ENCODE results near the gene ARIH2. TPM values are rescaled to one million over a fixed set of nuclear protein-coding genes. Genes with fewer than 3 reads are reported as not detected.
A peak's percentile ranks its signal among the peaks of the same experiment; 100 is the strongest.

The ARIH2 gene
- total and polyA plus RNA-seq, 9 of the 15 experiments (the other 6 are each of a cell fraction or from before 2014, with no cell fraction given): 27.0 to 120 (median 108) TPM

DNA sequence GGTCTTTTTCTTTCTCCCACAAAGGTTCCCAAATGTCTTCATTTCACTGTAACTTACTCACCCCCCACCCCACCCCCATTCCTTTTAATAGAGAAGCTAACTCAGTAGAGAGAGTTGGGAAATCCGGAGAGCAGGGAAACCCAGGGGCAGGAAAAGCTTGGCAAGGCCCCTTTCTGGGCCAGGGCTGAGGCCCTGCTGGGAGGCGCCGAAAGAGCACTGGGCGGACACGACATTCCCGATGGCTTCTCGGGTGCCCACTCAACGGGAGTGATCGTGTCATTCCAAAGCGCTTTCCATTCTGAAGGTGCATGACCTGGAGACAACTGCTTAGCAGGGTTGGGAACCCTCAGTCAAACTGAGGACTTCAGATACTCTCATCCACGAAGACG is 101.3 kb downstream of the ARIH2 start:
- peaks cover 42% of the 10 kb centered on the region; the same call in 2 of the 3 replicates for H3K36me3 ChIP-seq (ENCODE audit: control insufficient read depth, insufficient read depth, low read length)
- peak overlapping the region; percentile 99 for H3K27ac ChIP-seq (ENCODE audit: extremely low read depth, low read depth, low read length)
- peak overlapping the region; percentile 92 for H3K4me2 ChIP-seq (ENCODE audit: insufficient read depth, low read length)
- DNase-seq (ENCODE audit: extremely low read depth in 1 of 4, low spot score in 3 of 4) (no peak), FAIRE-seq (no peak), ATAC-seq (no peak)
- 0 out of 2 replicates have a peak, but pooled peaks cover 10% of the 10 kb centered on the region for H4K20me1 ChIP-seq (replicated peaks; ENCODE audit: control insufficient read depth, insufficient read depth, low read length)
- BruUV-seq (replicated peaks): no TSS peak
- H3K9me3 ChIP-seq (replicated peaks; ENCODE audit: control insufficient read depth, insufficient read depth, low read depth, low read length): no peaks in the 10 kb centered on the region
- WGBS (ENCODE audit: insufficient coverage, low coverage, missing lambda C conversion rate): under 1% methylated on average over 12 of the region's 12 CpGs
- peak overlapping the region; percentile 98 to 99 for H3K9ac ChIP-seq (ENCODE audit: insufficient read depth in 1 of 2, low read depth in 2 of 2, low read length in 2 of 2)
- H3K9me1 ChIP-seq (ENCODE audit: control insufficient read depth, insufficient read depth, low read length): peaks cover 3% of the 10 kb centered on the region
- CTCF ChIA-PET (ENCODE audit: low intra/inter-chr PET ratio): no interaction called here
- peaks cover 8 to 57% of the 10 kb centered on the region in 2 experiments; a peak in 4 of 5 replicates for H3K4me1 ChIP-seq (replicated peaks in 1 of 2; ENCODE audit: control insufficient read depth in 2 of 2, insufficient read depth in 2 of 2, low read length in 2 of 2)
- intact Hi-C loops (cut with micrococcal nuclease): loop anchor here (10.0 kb wide), 1 partner anchor 145 kb away; the partner anchor contains the start of gene CCDC71
- no peak overlapping the region for H2AFZ ChIP-seq (ENCODE audit: low read depth, low read length)
- peaks cover 69% of the 10 kb centered on the region for H3K79me2 ChIP-seq (ENCODE audit: control insufficient read depth, insufficient read depth, low read length)
- H3K27me3 ChIP-seq (ENCODE audit: control insufficient read depth in 2 of 2, insufficient read depth in 2 of 2, low read length in 2 of 2): no peaks in the 10 kb centered on the region
- in situ Hi-C loops (cut with MboI): no loop called here
- POLR2A ChIA-PET: interaction anchor here (0.5 to 8.4 kb wide), 10 partner anchors 9 to 452 kb away, joined by 3 to 104 read pairs (median 6); partner anchors contain the start of genes ARIH2, IMPDH2, QRICH1 and WDR6
- H3K4me3 ChIP-seq: peak overlapping the region; percentile 74
- no peak for TF ChIP-seq CCAR2 (IDR thresholded peaks at IDR 0.05; ENCODE audit: low read depth, low read length)
- TF ChIP-seq ZFX (CRISPR knock-in tag; IDR thresholded peaks at IDR 0.05): peak; percentile 56; the same call in 1 of the 2 replicates
- TF ChIP-seq, protein P1, sequence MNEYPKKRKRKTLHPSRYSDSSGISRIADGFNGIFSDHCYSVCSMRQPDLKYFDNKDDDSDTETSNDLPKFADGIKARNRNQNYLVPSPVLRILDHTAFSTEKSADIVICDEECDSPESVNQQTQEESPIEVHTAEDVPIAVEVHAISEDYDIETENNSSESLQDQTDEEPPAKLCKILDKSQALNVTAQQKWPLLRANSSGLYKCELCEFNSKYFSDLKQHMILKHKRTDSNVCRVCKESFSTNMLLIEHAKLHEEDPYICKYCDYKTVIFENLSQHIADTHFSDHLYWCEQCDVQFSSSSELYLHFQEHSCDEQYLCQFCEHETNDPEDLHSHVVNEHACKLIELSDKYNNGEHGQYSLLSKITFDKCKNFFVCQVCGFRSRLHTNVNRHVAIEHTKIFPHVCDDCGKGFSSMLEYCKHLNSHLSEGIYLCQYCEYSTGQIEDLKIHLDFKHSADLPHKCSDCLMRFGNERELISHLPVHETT (CRISPR knock-in tag; conservative IDR thresholded peaks at IDR 0.05 in 1 of 2, IDR thresholded peaks at IDR 0.05 in 1 of 2): no peak
- TF ChIP-seq, protein P2, sequence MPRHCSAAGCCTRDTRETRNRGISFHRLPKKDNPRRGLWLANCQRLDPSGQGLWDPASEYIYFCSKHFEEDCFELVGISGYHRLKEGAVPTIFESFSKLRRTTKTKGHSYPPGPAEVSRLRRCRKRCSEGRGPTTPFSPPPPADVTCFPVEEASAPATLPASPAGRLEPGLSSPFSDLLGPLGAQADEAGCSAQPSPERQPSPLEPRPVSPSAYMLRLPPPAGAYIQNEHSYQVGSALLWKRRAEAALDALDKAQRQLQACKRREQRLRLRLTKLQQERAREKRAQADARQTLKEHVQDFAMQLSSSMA (CRISPR knock-in tag; IDR thresholded peaks at IDR 0.05): no peak
- peak; percentile 25 for TF ChIP-seq RBBP5 (IDR thresholded peaks at IDR 0.05; ENCODE audit: borderline replicate concordance, insufficient read depth, low read length, poor library complexity, severe bottlenecking)
- TF ChIP-seq GATAD2A (IDR thresholded peaks at IDR 0.05): no peak
- no peak for TF ChIP-seq MCM5 (IDR thresholded peaks at IDR 0.05; ENCODE audit: low read depth)
- TF ChIP-seq FOXK2 (conservative IDR thresholded peaks at IDR 0.05 in 1 of 2, IDR thresholded peaks at IDR 0.05 in 1 of 2; ENCODE audit: low read depth in 2 of 2): no peak
- 0 out of 2 replicates have a peak, but pooled peaks have one; percentile 18 for TF ChIP-seq GABPB1 (CRISPR knock-in tag; IDR thresholded peaks at IDR 0.05)
- TF ChIP-seq, protein P3, sequence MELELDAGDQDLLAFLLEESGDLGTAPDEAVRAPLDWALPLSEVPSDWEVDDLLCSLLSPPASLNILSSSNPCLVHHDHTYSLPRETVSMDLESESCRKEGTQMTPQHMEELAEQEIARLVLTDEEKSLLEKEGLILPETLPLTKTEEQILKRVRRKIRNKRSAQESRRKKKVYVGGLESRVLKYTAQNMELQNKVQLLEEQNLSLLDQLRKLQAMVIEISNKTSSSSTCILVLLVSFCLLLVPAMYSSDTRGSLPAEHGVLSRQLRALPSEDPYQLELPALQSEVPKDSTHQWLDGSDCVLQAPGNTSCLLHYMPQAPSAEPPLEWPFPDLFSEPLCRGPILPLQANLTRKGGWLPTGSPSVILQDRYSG (tag; conservative IDR thresholded peaks at IDR 0.05; ENCODE audit: low read depth): no peak
- TF ChIP-seq, protein P4, sequence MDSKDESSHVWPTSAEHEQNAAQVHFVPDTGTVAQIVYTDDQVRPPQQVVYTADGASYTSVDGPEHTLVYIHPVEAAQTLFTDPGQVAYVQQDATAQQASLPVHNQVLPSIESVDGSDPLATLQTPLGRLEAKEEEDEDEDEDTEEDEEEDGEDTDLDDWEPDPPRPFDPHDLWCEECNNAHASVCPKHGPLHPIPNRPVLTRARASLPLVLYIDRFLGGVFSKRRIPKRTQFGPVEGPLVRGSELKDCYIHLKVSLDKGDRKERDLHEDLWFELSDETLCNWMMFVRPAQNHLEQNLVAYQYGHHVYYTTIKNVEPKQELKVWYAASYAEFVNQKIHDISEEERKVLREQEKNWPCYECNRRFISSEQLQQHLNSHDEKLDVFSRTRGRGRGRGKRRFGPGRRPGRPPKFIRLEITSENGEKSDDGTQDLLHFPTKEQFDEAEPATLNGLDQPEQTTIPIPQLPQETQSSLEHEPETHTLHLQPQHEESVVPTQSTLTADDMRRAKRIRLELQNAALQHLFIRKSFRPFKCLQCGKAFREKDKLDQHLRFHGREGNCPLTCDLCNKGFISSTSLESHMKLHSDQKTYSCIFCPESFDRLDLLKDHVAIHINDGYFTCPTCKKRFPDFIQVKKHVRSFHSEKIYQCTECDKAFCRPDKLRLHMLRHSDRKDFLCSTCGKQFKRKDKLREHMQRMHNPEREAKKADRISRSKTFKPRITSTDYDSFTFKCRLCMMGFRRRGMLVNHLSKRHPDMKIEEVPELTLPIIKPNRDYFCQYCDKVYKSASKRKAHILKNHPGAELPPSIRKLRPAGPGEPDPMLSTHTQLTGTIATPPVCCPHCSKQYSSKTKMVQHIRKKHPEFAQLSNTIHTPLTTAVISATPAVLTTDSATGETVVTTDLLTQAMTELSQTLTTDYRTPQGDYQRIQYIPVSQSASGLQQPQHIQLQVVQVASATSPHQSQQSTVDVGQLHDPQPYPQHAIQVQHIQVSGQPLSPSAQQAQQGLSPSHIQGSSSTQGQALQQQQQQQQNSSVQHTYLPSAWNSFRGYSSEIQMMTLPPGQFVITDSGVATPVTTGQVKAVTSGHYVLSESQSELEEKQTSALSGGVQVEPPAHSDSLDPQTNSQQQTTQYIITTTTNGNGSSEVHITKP (IDR thresholded peaks at IDR 0.05; ENCODE audit: partially characterized antibody): no peak
